Fibroblast of peridontal ligament (primary cell): ENCODE results near the gene LACRT.

ENCODE experiments used
- DNase-seq: peaks from one replicate; pipeline ENCODE4 v3.0.0-alpha.2; 2010; ENCODE audit errors: extremely low read depth

The LACRT gene

GRCh38 chr12:54602661-54603060 is 32.0 kb downstream of the LACRT start:
- DNase-seq, result no peak

GRCh38 chr12:54601841-54602240 is 32.9 kb downstream of the LACRT start:
- no peak for DNase-seq

DNA sequence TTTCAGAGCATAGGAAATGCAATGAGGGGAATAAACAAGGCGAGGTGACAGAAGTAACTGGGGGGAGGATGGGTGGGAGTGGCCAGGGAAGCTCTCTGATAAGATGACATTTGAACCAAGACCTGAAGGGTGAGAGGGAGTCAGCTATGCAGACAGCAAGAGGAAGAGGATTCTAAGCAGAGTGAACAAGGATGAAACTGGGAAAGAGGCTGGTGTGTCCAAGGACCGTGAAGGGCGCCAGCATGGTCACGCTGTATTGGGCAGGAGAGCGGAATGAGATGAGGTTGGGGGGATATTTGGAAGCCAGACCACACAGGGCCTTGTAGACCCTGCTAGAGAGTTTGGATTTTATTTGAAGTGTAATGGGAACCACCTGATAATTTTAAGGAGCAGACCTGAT is 35.7 kb downstream of the LACRT start:
- no peak for DNase-seq

- DNase-seq, result peak; percentile 61
Measured at GRCh38 chr12:54596526-54596946, 38.2 kb downstream of the LACRT start.

GRCh38 chr12:54595471-54595870 is 39.2 kb downstream of the LACRT start:
- DNase-seq, result no peak

DNA sequence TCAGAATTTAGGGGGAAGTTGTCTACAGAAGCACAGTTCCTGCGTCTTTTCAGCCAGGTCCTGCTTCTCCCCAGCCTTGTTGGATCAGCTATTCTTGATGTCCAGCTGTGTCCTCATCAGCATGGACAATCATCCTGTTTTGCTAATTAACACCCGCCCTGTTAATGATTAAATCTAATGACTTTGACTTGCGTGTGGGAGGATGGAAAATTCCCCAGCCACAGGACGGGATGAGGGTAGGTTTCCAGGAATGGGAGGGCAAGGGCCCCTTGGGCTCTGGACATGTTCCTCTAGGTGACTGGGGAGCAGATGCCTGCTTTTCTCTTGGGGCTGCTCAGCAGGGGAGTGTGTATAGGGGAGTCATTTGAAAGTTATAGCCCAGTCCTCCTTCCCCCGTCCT is 41.0 kb downstream of the LACRT start:
- DNase-seq, result no peak

GRCh38 chr12:54593135-54593534 is 41.6 kb downstream of the LACRT start:
- DNase-seq, result no peak

DNA sequence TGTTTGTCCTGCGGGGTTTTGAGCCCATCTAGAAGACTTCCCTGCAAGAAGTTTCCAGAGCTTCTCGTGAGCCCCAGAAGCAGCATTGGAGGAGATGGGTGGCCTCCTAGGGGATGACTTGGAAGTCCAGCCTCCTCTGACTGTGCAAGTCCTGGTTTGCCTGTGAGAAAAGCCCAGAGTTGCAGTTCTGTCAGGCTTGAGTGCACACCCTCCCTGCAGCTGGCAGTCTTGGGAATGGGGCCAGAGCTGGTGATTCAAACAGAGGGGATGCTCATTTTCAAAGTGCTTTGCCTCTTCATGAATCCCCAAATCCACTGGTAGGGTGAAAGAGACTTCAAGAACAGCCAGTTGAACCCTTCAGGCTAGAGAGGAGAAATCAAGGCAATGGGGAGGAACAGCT is 42.4 kb downstream of the LACRT start:
- DNase-seq, result peak; percentile 32

DNA sequence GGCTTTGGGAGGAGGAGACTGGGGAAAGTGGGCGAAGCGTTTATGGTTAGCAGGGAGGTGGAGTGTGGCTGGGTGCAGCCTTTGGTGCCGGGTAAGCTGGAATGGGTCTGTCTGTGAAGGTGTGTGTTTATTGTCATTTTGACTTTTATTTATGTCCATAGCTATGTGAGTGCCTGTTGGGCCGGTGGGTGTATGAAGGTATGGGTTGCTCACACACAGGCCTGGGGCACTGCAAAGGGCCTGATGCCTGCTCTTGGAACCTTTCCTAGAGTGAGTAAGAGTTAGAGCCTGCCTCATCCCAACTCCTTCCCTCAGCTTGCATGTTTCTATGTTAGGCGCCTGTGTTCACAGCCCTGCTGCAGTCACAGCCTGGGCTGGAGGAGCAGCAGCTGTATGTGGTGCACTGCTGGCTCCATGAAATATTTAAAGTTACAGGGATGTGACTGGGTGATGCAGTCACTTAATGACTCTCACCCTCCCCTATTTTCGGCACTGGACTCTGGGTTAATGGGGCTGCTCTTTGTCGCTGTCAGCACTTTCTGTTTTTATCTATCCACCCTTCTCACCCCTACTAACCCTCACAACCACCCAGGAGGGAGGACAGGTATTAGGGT is 43.6 kb downstream of the LACRT start:
- no peak for DNase-seq

- DNase-seq, result no peak
Measured at GRCh38 chr12:54589964-54590363, 44.7 kb downstream of the LACRT start.

DNA sequence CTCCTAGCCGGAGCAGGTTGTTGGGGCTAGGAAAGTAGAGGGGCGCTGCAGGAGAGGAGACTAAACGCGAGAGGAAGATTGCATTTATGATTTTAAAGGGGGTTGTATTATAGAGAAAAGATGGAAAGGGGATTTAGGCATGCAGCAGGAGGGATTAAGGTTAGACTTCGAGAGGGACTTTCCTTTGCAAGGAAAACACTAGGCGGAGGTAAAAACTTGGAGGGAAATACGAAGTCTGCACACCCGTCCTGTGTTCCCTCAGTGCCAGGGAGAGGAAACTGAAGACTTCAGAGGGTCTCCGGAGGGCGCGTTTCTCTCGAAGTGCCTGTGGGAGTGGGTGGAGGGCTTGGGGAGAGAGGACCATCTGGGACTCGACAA is 45.8 kb downstream of the LACRT start:
- no peak for DNase-seq

GRCh38 chr12:54588110-54588889 is 46.4 kb downstream of the LACRT start, which contains the start of gene PPP1R1A:
PPP1R1A (minus strand) TSS chr12:54588659; CDS start chr12:54588488, 171 bp downstream.
- no peak for DNase-seq

DNA sequence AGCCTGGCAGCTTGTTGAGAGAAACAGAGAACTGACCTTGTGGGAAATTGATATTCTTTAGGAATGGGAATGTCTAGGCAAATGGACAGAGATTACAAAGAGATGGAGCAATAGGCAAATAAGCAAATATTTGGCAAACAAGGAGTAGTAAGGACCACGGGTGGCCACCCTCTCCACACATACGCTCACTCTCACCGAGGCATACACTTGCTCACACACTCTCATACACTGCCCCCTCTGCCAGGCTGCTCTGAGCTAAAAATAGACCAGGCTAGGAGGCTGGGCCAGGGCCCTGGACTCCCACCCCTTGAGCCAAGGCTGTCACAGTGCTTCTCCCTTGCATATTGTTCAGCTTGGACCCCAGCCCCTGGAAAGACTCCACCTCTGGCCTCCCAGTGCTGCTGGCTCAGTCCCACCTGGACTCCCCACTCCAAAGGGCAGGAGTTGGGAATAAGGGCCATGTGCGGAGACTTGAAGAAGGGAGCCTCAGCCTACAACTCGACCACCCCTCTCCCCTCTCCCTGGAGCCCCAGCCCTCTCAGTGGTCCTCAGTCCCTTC is 47.3 kb downstream of the LACRT start:
- no peak for DNase-seq

DNA sequence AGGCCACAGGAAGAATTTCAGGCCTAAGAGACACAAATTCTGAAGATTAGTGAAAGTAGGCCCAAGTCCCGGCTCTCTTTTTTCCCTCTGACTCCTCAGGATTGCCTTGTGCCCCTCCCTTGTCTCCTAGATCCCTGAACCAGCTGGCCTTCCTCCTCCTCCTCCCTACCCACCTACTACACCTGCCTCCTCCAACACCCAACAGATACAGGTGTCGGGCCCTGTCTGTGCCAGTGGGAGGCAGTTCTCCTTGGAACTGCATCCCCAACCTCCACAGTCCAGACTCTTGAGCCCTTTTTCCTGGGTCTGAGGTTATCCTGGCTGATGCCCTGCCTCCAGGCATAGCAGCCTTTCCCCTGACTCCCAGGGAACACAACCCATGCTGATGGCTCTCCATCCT is 48.1 kb downstream of the LACRT start:
- DNase-seq, result no peak

DNA sequence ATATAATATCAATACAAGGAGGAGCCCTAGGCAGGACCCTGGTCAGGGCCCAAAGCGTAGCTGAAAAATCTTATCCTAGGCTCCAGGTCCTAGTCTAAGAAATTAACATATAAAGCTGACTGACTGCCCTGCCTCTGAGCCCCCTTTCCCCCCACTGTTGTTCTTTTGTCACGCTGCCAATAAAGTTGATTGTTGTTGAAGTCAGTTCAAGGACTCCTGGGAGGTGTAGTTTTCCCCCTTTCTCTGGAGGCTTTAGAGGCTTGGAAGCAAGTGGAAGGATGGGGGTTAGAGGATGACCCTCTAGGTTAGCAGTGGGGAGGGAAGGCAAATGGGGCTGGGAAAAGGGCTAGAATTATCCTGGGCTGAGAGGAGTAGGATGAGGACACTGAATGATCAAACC is 49.5 kb downstream of the LACRT start:
- DNase-seq, result no peak

DNA sequence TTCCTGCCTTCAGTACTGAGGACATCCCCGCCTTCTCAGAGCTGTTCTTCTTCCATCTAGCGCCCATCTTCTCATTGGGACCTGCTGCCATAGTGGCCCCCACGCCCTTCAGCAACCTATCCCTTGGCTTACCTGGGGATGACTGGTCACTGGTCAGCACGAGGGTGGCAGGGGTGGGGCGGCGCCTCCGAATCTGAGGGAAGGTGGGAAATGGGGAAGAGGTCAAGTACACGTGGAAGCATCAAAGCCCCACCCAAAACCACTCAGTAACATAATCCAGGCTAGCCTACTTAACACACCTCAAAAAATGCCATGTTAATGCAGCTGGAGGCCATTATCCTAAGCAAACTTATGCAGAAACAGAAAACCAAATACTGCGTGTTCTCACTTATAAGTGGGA is 50.6 kb downstream of the LACRT start:
- no peak for DNase-seq

- no peak for DNase-seq
Measured at GRCh38 chr12:54583726-54584125, 51.0 kb downstream of the LACRT start.

- no peak for DNase-seq
Measured at GRCh38 chr12:54581412-54581811, 53.3 kb downstream of the LACRT start.
